ENCODE measurements around the gene CBLB.

DNA sequence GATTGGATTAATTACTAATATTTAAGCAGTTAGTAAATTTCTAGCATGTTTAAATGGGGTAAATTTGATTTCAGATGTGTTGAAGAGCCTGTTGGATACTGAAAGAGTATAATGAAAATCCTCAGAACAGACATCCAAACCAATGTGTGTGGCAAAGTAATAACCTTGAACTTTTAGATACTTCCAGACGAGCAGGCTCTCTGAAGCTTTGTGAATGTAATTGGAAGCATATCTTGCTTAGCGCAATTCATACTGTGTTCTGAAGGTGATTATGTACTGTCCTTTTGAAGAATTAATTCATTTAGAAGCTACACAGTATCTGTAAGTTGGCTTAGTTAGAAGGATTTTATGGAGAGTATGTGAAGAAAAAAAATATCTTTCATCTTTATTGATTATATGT, 161.8 kb downstream of the CBLB start:
- TF ChIP-seq POLR2A (IDR thresholded peaks at IDR 0.05; ENCODE audit: low read depth, low read length) (no peak), CEBPB (IDR thresholded peaks at IDR 0.05; ENCODE audit: low read depth, low read length) (no peak), RAD21 (IDR thresholded peaks at IDR 0.05; ENCODE audit: low read length) (no peak), CHD1 (IDR thresholded peaks at IDR 0.05; ENCODE audit: low read depth, low read length) (no peak), FOS (IDR thresholded peaks at IDR 0.05; ENCODE audit: low read depth, low read length) (no peak), BHLHE40 (IDR thresholded peaks at IDR 0.05; ENCODE audit: low read depth, low read length) (no peak), MXI1 (IDR thresholded peaks at IDR 0.05; ENCODE audit: borderline replicate concordance, low read depth, low read length) (no peak), MAFK (IDR thresholded peaks at IDR 0.05; ENCODE audit: low read depth, low read length) (no peak), MAZ (IDR thresholded peaks at IDR 0.05; ENCODE audit: borderline replicate concordance, low read depth, low read length) (no peak), RFX5 (IDR thresholded peaks at IDR 0.05; ENCODE audit: low read depth, low read length) (no peak)
- TF ChIP-seq, protein P1, sequence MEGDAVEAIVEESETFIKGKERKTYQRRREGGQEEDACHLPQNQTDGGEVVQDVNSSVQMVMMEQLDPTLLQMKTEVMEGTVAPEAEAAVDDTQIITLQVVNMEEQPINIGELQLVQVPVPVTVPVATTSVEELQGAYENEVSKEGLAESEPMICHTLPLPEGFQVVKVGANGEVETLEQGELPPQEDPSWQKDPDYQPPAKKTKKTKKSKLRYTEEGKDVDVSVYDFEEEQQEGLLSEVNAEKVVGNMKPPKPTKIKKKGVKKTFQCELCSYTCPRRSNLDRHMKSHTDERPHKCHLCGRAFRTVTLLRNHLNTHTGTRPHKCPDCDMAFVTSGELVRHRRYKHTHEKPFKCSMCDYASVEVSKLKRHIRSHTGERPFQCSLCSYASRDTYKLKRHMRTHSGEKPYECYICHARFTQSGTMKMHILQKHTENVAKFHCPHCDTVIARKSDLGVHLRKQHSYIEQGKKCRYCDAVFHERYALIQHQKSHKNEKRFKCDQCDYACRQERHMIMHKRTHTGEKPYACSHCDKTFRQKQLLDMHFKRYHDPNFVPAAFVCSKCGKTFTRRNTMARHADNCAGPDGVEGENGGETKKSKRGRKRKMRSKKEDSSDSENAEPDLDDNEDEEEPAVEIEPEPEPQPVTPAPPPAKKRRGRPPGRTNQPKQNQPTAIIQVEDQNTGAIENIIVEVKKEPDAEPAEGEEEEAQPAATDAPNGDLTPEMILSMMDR (conservative IDR thresholded peaks at IDR 0.05; ENCODE audit: low read depth, low read length) = no peak
- TF ChIP-seq, protein P2, sequence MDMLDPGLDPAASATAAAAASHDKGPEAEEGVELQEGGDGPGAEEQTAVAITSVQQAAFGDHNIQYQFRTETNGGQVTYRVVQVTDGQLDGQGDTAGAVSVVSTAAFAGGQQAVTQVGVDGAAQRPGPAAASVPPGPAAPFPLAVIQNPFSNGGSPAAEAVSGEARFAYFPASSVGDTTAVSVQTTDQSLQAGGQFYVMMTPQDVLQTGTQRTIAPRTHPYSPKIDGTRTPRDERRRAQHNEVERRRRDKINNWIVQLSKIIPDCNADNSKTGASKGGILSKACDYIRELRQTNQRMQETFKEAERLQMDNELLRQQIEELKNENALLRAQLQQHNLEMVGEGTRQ (IDR thresholded peaks at IDR 0.05; ENCODE audit: low read depth, low read length) = no peak
